ENCODE results near the gene SPINK4. TPM values are rescaled to one million over a fixed set of nuclear protein-coding genes. Genes with fewer than 3 reads are reported as not detected.

Gene SPINK4
- polyA plus RNA-seq, 3 donors, result not detected

GRCh38 chr9:33250458-33250995 lies 10.6 kb downstream of the SPINK4 start:
- Histone ChIP-seq H3K27ac (ENCODE audit: low read depth in 1 of 2, low read length in 2 of 2) (peak overlapping the region in 1 of 2 donors; percentile 48), H3K79me2 (ENCODE audit: insufficient read depth, low read length) (no peaks in the 10 kb centered on the region), H3K9me3 (replicated peaks in 1 of 2; ENCODE audit: control insufficient read depth in 1 of 2, insufficient read depth in 1 of 2, low read length in 2 of 2) (no peaks in the 10 kb centered on the region), H3K4me3 (replicated peaks in 1 of 3; ENCODE audit: low read depth in 2 of 3, low read length in 3 of 3) (no peak overlapping the region), H4K20me1 (ENCODE audit: insufficient read depth, low read length) (no peaks in the 10 kb centered on the region), H3K27me3 (ENCODE audit: control insufficient read depth in 2 of 2, insufficient read depth in 2 of 2, low read length in 2 of 2) (no peaks in the 10 kb centered on the region), H3K36me3 (replicated peaks in 1 of 2; ENCODE audit: control insufficient read depth in 1 of 2, insufficient read depth in 2 of 2, low read length in 2 of 2) (peaks cover 52 to 77% of the 10 kb centered on the region in 2 donors), H3K4me2 (replicated peaks; ENCODE audit: extremely low read depth, low read length, poor library complexity, severe bottlenecking) (no peak overlapping the region), H3K4me1 (ENCODE audit: control insufficient read depth in 1 of 2, insufficient read depth in 2 of 2, low read length in 2 of 2) (no peaks in the 10 kb centered on the region), H2AFZ (ENCODE audit: insufficient read depth, low read depth, low read length, poor library complexity, severe bottlenecking) (no peak overlapping the region), H3K9ac (ENCODE audit: insufficient read depth, low read length, poor library complexity, severe bottlenecking) (no peak overlapping the region)
- Mint-ChIP-seq H3K4me3 (no peak overlapping the region), H3K27ac (peak overlapping the region in 6 of 7 donors; percentile 12 to 74 (median 63)), H3K27me3 (ENCODE audit: low read depth in 3 of 3) (peaks cover 0 to 1% (median 0%) of the 10 kb centered on the region in 3 donors), H3K4me1 (no peaks in the 10 kb centered on the region), H3K36me3 (peaks cover 57 to 73% of the 10 kb centered on the region in 2 donors), H3K9me3 (peaks cover 0 to 1% (median 0%) of the 10 kb centered on the region in 7 donors)
- TF ChIP-seq CTCF (IDR thresholded peaks at IDR 0.05), result no peak
- 80% methylated on average over 1 of the region's 1 CpG for WGBS (ENCODE audit: insufficient coverage)
- intact Hi-C loops (cut with micrococcal nuclease), result no loop called here
- DNase-seq, result no peak

DNA sequence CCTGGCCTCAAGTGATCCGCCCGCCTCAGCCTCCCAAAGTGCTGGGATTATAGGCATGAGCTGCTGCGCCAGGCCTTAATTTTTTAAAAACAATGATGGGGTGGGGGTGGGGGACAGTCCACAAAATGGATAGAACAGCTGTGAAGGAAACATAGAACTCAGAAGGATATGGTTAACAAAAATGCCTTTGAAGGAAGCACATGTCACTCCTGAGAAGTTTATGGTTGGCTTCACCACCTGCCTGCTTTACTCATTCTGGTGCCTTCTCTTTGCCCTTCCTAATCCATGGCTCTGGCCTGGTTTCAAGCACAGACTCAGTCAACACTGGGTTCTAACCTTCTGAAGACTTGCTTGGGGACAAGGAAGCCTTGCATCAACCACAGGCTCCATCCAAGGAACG lies 14.2 kb downstream of the SPINK4 start:
- Histone ChIP-seq H3K4me1 (ENCODE audit: control insufficient read depth in 1 of 2, insufficient read depth in 2 of 2, low read length in 2 of 2) (no peaks in the 10 kb centered on the region), H4K20me1 (ENCODE audit: insufficient read depth, low read length) (peaks cover 9% of the 10 kb centered on the region), H3K27me3 (ENCODE audit: control insufficient read depth in 2 of 2, insufficient read depth in 2 of 2, low read length in 2 of 2) (no peaks in the 10 kb centered on the region), H3K79me2 (ENCODE audit: insufficient read depth, low read length) (peaks cover 8% of the 10 kb centered on the region), H3K4me2 (replicated peaks; ENCODE audit: extremely low read depth, low read length, poor library complexity, severe bottlenecking) (no peak overlapping the region), H3K9ac (ENCODE audit: insufficient read depth, low read length, poor library complexity, severe bottlenecking) (no peak overlapping the region), H3K4me3 (replicated peaks in 1 of 3; ENCODE audit: low read depth in 2 of 3, low read length in 3 of 3) (no peak overlapping the region), H3K9me3 (replicated peaks in 1 of 2; ENCODE audit: control insufficient read depth in 1 of 2, insufficient read depth in 1 of 2, low read length in 2 of 2) (no peaks in the 10 kb centered on the region), H3K27ac (ENCODE audit: low read depth in 1 of 2, low read length in 2 of 2) (peak overlapping the region in 1 of 2 donors; percentile 31), H3K36me3 (replicated peaks in 1 of 2; ENCODE audit: control insufficient read depth in 1 of 2, insufficient read depth in 2 of 2, low read length in 2 of 2) (peaks cover 83 to 97% of the 10 kb centered on the region in 2 donors), H2AFZ (ENCODE audit: insufficient read depth, low read depth, low read length, poor library complexity, severe bottlenecking) (no peak overlapping the region)
- peak overlapping the region in 1 of 7 donors; percentile 75 for H3K27ac Mint-ChIP-seq
- TF ChIP-seq CTCF (IDR thresholded peaks at IDR 0.05), result no peak
- peaks cover 0 to 1% (median 0%) of the 10 kb centered on the region in 7 donors for H3K9me3 Mint-ChIP-seq
- intact Hi-C loops (cut with micrococcal nuclease), result no loop called here
- no peak for DNase-seq
- H3K36me3 Mint-ChIP-seq, result peaks cover 77 to 89% of the 10 kb centered on the region in 2 donors
- H3K4me1 Mint-ChIP-seq, result peaks cover 2% of the 10 kb centered on the region
- no peak overlapping the region for H3K4me3 Mint-ChIP-seq
- H3K27me3 Mint-ChIP-seq (ENCODE audit: low read depth in 3 of 3), result peaks cover 0 to 1% (median 0%) of the 10 kb centered on the region in 3 donors
- WGBS (ENCODE audit: insufficient coverage), result 100% methylated on average over 4 of the region's 4 CpGs
